ENCODE measurements around the gene THSD4.

Gene THSD4

DNA sequence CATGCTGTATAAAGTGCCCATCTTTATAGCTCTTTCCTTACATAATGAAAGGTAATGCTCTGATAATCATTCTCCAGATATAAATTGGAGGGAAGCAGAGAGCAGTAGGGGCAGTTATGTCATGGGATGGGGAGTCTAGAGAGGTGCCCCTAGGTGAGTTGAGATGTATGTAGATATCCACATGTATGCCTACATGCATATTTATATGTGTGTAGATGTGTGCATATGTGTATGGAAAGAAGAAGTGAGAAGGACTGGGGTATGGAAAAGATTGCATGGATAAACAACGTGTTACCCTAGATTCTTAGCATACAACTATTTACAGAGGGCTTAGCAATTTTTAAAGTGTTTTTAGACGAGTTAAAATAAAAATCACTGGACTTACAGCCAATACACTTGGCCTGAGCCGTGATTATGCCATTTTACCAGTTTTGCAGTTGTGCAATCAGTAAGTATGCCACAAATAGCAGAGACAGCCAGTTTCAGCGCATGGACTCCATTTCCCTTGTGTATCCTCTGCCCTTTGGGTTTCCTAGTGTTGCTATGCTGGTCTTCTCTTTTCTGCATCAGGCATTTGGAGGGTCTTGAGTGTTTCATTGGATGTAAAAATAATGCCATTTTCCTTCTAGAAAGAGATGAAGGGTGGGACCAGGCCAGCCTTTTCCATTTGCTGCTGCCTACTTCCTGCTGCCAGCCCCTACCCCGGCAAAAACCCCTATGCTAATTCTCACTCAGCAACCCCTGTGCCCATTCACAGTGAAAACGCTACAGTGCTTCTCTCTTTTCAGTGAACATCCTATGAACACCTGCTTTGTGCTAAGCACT lies 495.7 kb downstream of the THSD4 start:
- no peaks in the 10 kb centered on the region for H3K9me2 ChIP-seq (replicated peaks; ENCODE audit: insufficient read depth, low read length)
- H3K4me2 ChIP-seq (ENCODE audit: low read depth, low read length) = no peak overlapping the region
- H3K9ac ChIP-seq (ENCODE audit: low read length) = no peak overlapping the region
- H3K27me3 ChIP-seq (replicated peaks; ENCODE audit: insufficient read depth, low read length) = no peaks in the 10 kb centered on the region
- TF ChIP-seq EZH2 (optimal IDR thresholded peaks at IDR 0.05; ENCODE audit: low read depth, low read length) (no peak), EZH2phosphoT487 (IDR thresholded peaks at IDR 0.05; ENCODE audit: low read length) (no peak)
- TF ChIP-seq, protein P1, sequence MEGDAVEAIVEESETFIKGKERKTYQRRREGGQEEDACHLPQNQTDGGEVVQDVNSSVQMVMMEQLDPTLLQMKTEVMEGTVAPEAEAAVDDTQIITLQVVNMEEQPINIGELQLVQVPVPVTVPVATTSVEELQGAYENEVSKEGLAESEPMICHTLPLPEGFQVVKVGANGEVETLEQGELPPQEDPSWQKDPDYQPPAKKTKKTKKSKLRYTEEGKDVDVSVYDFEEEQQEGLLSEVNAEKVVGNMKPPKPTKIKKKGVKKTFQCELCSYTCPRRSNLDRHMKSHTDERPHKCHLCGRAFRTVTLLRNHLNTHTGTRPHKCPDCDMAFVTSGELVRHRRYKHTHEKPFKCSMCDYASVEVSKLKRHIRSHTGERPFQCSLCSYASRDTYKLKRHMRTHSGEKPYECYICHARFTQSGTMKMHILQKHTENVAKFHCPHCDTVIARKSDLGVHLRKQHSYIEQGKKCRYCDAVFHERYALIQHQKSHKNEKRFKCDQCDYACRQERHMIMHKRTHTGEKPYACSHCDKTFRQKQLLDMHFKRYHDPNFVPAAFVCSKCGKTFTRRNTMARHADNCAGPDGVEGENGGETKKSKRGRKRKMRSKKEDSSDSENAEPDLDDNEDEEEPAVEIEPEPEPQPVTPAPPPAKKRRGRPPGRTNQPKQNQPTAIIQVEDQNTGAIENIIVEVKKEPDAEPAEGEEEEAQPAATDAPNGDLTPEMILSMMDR (IDR thresholded peaks at IDR 0.05; ENCODE audit: low read length) = no peak
- no peaks in the 10 kb centered on the region for H3K36me3 ChIP-seq (replicated peaks; ENCODE audit: insufficient read depth, low read length)
- DNase-seq = no peak
- H2AFZ ChIP-seq (ENCODE audit: low read length) = no peak overlapping the region
- no peaks in the 10 kb centered on the region for H3F3A ChIP-seq (ENCODE audit: insufficient read depth, low read length)
- no peaks in the 10 kb centered on the region for H4K20me1 ChIP-seq (ENCODE audit: insufficient read depth, low read length)
- H3K27ac ChIP-seq (ENCODE audit: low read length) = no peak overlapping the region
- H3K79me2 ChIP-seq (ENCODE audit: low read length) = no peaks in the 10 kb centered on the region
- no peaks in the 10 kb centered on the region for H3K4me1 ChIP-seq (ENCODE audit: low read length)
- no peaks in the 10 kb centered on the region for H3K9me3 ChIP-seq (replicated peaks; ENCODE audit: insufficient read depth, low read length)
- no peak overlapping the region for H3K4me3 ChIP-seq (ENCODE audit: low read length)

DNA sequence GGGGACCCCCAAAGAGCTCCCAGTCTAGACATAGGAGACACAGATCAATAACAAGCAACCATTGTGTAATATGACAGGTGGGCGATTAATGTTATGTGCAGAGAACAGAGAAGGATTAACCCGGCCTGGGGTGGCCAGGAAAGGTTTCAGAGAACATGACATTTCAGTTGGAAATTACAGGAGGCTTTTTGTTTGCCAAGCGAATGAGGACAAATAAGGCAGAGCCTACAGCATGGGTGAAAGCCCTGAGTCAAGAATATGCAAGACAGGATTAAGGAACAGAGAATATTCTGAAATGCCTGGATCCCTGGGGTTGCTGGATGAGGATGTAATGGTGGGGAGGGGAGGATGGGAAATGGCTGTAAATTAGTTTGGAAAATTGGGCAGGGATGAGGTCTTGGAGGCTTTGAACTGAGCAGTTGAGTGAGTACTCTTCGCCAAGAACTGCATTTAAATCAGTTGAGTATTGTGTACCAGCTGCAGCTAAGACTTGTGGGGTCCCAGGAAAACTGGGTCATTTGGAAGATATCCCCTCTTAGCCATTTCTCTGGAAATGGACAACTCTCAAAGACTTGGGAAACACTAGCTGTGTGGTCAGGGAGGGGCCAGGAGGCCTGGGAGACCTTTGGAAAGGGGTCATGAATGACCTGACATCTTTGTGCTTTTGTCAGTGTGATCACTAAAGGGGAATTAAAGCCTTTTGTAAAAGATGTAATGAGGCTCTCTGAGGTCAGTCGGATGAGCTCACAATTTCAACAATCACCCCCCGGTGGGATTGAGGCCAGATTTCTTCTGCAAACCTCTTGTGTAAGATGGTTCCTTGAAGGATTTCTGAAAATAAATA lies 496.5 kb downstream of the THSD4 start:
- H3K9me3 ChIP-seq (replicated peaks; ENCODE audit: insufficient read depth, low read length) = no peaks in the 10 kb centered on the region
- no peaks in the 10 kb centered on the region for H3K4me1 ChIP-seq (ENCODE audit: low read length)
- DNase-seq = no peak
- H3K4me3 ChIP-seq (ENCODE audit: low read length) = no peak overlapping the region
- TF ChIP-seq, protein P1 (IDR thresholded peaks at IDR 0.05; ENCODE audit: low read length) = no peak
- TF ChIP-seq EZH2 (optimal IDR thresholded peaks at IDR 0.05; ENCODE audit: low read depth, low read length) (no peak), EZH2phosphoT487 (IDR thresholded peaks at IDR 0.05; ENCODE audit: low read length) (no peak)
- H3K79me2 ChIP-seq (ENCODE audit: low read length) = no peaks in the 10 kb centered on the region
- H3K9me2 ChIP-seq (replicated peaks; ENCODE audit: insufficient read depth, low read length) = no peaks in the 10 kb centered on the region
- H3F3A ChIP-seq (ENCODE audit: insufficient read depth, low read length) = no peaks in the 10 kb centered on the region
- H2AFZ ChIP-seq (ENCODE audit: low read length) = no peak overlapping the region
- H4K20me1 ChIP-seq (ENCODE audit: insufficient read depth, low read length) = no peaks in the 10 kb centered on the region
- no peak overlapping the region for H3K4me2 ChIP-seq (ENCODE audit: low read depth, low read length)
- H3K9ac ChIP-seq (ENCODE audit: low read length) = no peak overlapping the region
- no peaks in the 10 kb centered on the region for H3K27me3 ChIP-seq (replicated peaks; ENCODE audit: insufficient read depth, low read length)
- no peak overlapping the region for H3K27ac ChIP-seq (ENCODE audit: low read length)
- no peaks in the 10 kb centered on the region for H3K36me3 ChIP-seq (replicated peaks; ENCODE audit: insufficient read depth, low read length)

DNA sequence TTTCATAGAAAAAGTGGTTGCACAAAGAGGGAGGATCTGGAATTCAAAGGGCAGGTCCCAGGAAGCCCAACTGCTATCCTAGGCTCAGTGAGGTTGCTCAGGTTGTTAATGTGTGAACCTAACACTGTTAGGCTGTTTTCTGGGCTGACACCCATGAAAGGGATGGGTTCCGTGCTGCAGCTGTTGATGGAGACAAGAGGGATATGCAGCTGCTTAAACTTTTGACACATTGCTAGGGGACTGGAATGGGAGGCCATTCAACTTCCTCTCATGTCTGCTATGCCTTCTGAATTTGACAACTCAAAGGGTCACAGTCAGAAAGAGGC lies 497.1 kb downstream of the THSD4 start:
- H2AFZ ChIP-seq (ENCODE audit: low read length) = no peak overlapping the region
- no peak overlapping the region for H3K4me3 ChIP-seq (ENCODE audit: low read length)
- H3F3A ChIP-seq (ENCODE audit: insufficient read depth, low read length) = no peaks in the 10 kb centered on the region
- H3K9me2 ChIP-seq (replicated peaks; ENCODE audit: insufficient read depth, low read length) = no peaks in the 10 kb centered on the region
- no peak for DNase-seq
- H4K20me1 ChIP-seq (ENCODE audit: insufficient read depth, low read length) = no peaks in the 10 kb centered on the region
- no peaks in the 10 kb centered on the region for H3K9me3 ChIP-seq (replicated peaks; ENCODE audit: insufficient read depth, low read length)
- no peak overlapping the region for H3K9ac ChIP-seq (ENCODE audit: low read length)
- no peaks in the 10 kb centered on the region for H3K79me2 ChIP-seq (ENCODE audit: low read length)
- H3K4me2 ChIP-seq (ENCODE audit: low read depth, low read length) = no peak overlapping the region
- no peaks in the 10 kb centered on the region for H3K4me1 ChIP-seq (ENCODE audit: low read length)
- no peak for TF ChIP-seq EZH2 (optimal IDR thresholded peaks at IDR 0.05; ENCODE audit: low read depth, low read length)
- TF ChIP-seq, protein P1 (IDR thresholded peaks at IDR 0.05; ENCODE audit: low read length) = no peak
- no peak for TF ChIP-seq EZH2phosphoT487 (IDR thresholded peaks at IDR 0.05; ENCODE audit: low read length)
- no peak overlapping the region for H3K27ac ChIP-seq (ENCODE audit: low read length)
- no peaks in the 10 kb centered on the region for H3K27me3 ChIP-seq (replicated peaks; ENCODE audit: insufficient read depth, low read length)
- H3K36me3 ChIP-seq (replicated peaks; ENCODE audit: insufficient read depth, low read length) = no peaks in the 10 kb centered on the region

All from MM.1S (cell line).